Vein endothelial cell (primary cell): ENCODE measurements around the gene KRTAP1-4. TPM values are rescaled to one million over a fixed set of nuclear protein-coding genes. Genes with fewer than 3 reads are reported as not detected.

Source experiments
- small RNA-seq: library from RNA; depleted of rRNA; stranded (forward); fragments of <200 nt; gene quantifications from one replicate; pipeline ENCODE3, GENCODE V24; 2012
- total RNA-seq: library from RNA; depleted of rRNA; stranded (reverse); fragments of >200 nt; gene quantifications from 2 replicates; pipeline ENCODE4 v1.2.3, GENCODE V29; 2012

KRTAP1-4 gene
- total RNA-seq = not detected in 2 replicates

GRCh38 chr17:41029633-41030245 is at the start of gene KRTAP1-4:
Gene KRTAP1-4, minus strand, starts transcription at chr17:41030195. Its CDS starts 117 bp downstream, at chr17:41030078.

GRCh38 chr17:41065829-41066624 is 36.0 kb upstream of the KRTAP1-4 start, which contains the start of gene KRTAP2-4:
Gene KRTAP2-4, minus strand, starts transcription at chr17:41065879. Its CDS starts 34 bp downstream, at chr17:41065845.

GRCh38 chr17:41060052-41060604 is 30.1 kb upstream of the KRTAP1-4 start, which contains the start of gene KRTAP2-3:
Gene KRTAP2-3, minus strand, starts transcription at chr17:41060114. Its CDS starts 64 bp downstream, at chr17:41060050.

GRCh38 chr17:41055130-41055529 is 25.1 kb upstream of the KRTAP1-4 start, which contains the start of gene KRTAP2-2:
Gene KRTAP2-2, minus strand, starts transcription at chr17:41055230. Its CDS starts 19 bp downstream, at chr17:41055211.

GRCh38 chr17:41046735-41047465 is 16.9 kb upstream of the KRTAP1-4 start, which contains the start of gene KRTAP2-1:
Gene KRTAP2-1, minus strand, starts transcription at chr17:41047316. Its CDS starts 49 bp downstream, at chr17:41047267.

GRCh38 chr17:41040783-41041571 is 11.0 kb upstream of the KRTAP1-4 start, which contains the start of gene KRTAP1-1:
Gene KRTAP1-1, minus strand, starts transcription at chr17:41041450. Its CDS starts 53 bp downstream, at chr17:41041397.

GRCh38 chr17:41034346-41034935 is 4.4 kb upstream of the KRTAP1-4 start, which contains the start of gene KRTAP1-3:
Gene KRTAP1-3, minus strand, starts transcription at chr17:41034874. Its CDS starts 53 bp downstream, at chr17:41034821.

GRCh38 chr17:41026715-41027471 is 3.1 kb downstream of the KRTAP1-4 start, which contains the start of gene KRTAP1-5:
Gene KRTAP1-5, minus strand, starts transcription at chr17:41027208. Its CDS starts 53 bp downstream, at chr17:41027155.

GRCh38 chr17:41008811-41009210 is 21.2 kb downstream of the KRTAP1-4 start, which contains the start of gene KRTAP3-1:
Gene KRTAP3-1, minus strand, starts transcription at chr17:41009128. Its CDS starts 54 bp downstream, at chr17:41009074.

GRCh38 chr17:40999563-40999962 is 30.4 kb downstream of the KRTAP1-4 start, which contains the start of gene KRTAP3-2:
Gene KRTAP3-2, minus strand, starts transcription at chr17:40999906. Its CDS starts 53 bp downstream, at chr17:40999853.

GRCh38 chr17:40993839-40994238 is 36.2 kb downstream of the KRTAP1-4 start, which contains the start of gene KRTAP3-3:
Gene KRTAP3-3, minus strand, starts transcription at chr17:40994164. Its CDS starts 67 bp downstream, at chr17:40994097.

GRCh38 chr17:40984226-40984625 is 45.8 kb downstream of the KRTAP1-4 start, which contains the start of gene KRT40:
Gene KRT40, minus strand, starts transcription at chr17:40984326. Its CDS starts 53 bp downstream, at chr17:40984273.

Small RNA genes lying within 50 kb of the gene (small RNA-seq; reads per million reads assigned to genes)
- not detected for gene KRTAP3-4P

Other genes starting within 250 kb of the KRTAP1-4 start
- gene KRT27, start 247.6 kb downstream of the KRTAP1-4 start, total RNA-seq = not detected in 2 replicates
- not detected in 2 replicates for gene KRT28, start 230.2 kb downstream of the KRTAP1-4 start, total RNA-seq
- 0.98 and 5.4 TPM in 2 replicates for gene KRT10, start 207.6 kb downstream of the KRTAP1-4 start, total RNA-seq
- gene KRT12, start 163.0 kb downstream of the KRTAP1-4 start, total RNA-seq = not detected in 2 replicates
- not detected in 2 replicates for gene KRT20, start 145.0 kb downstream of the KRTAP1-4 start, total RNA-seq
- not detected in 2 replicates for gene KRT23, start 92.5 kb downstream of the KRTAP1-4 start, total RNA-seq
- gene KRT39, start 63.2 kb downstream of the KRTAP1-4 start, total RNA-seq = not detected in 2 replicates
- not detected in 2 replicates for gene KRT40, start 45.9 kb downstream of the KRTAP1-4 start, total RNA-seq
- not detected in 2 replicates for gene KRTAP3-3, start 36.0 kb downstream of the KRTAP1-4 start, total RNA-seq
- not detected in 2 replicates for gene KRTAP3-2, start 30.3 kb downstream of the KRTAP1-4 start, total RNA-seq
- not detected in 2 replicates for gene KRTAP3-1, start 21.1 kb downstream of the KRTAP1-4 start, total RNA-seq
- not detected in 2 replicates for gene KRTAP1-5, start 3.0 kb downstream of the KRTAP1-4 start, total RNA-seq
- not detected in 2 replicates for gene KRTAP1-3, start 4.7 kb upstream of the KRTAP1-4 start, total RNA-seq
- gene KRTAP1-1, start 11.3 kb upstream of the KRTAP1-4 start, total RNA-seq = not detected in 2 replicates
- not detected in 2 replicates for gene KRTAP2-1, start 17.1 kb upstream of the KRTAP1-4 start, total RNA-seq
- not detected in 2 replicates for gene KRTAP2-2, start 25.0 kb upstream of the KRTAP1-4 start, total RNA-seq
- gene KRTAP2-3, start 29.9 kb upstream of the KRTAP1-4 start, total RNA-seq = not detected in 2 replicates
- gene KRTAP2-4, start 35.7 kb upstream of the KRTAP1-4 start, total RNA-seq = not detected in 2 replicates
- gene KRTAP4-7, start 54.0 kb upstream of the KRTAP1-4 start, total RNA-seq = not detected in 2 replicates
- not detected in 2 replicates for gene KRTAP4-8, start 67.9 kb upstream of the KRTAP1-4 start, total RNA-seq
- gene KRTAP4-16, start 72.0 kb upstream of the KRTAP1-4 start, total RNA-seq = not detected in 2 replicates
- gene KRTAP4-9, start 75.2 kb upstream of the KRTAP1-4 start, total RNA-seq = not detected in 2 replicates
- gene KRTAP4-11, start 88.2 kb upstream of the KRTAP1-4 start, total RNA-seq = not detected in 2 replicates
- gene KRTAP4-12, start 94.0 kb upstream of the KRTAP1-4 start, total RNA-seq = not detected in 2 replicates
- gene KRTAP4-6, start 110.3 kb upstream of the KRTAP1-4 start, total RNA-seq = not detected in 2 replicates
- gene KRTAP4-5, start 119.6 kb upstream of the KRTAP1-4 start, total RNA-seq = not detected in 2 replicates
- gene KRTAP4-4, start 130.6 kb upstream of the KRTAP1-4 start, total RNA-seq = not detected in 2 replicates
- gene KRTAP4-3, start 138.0 kb upstream of the KRTAP1-4 start, total RNA-seq = not detected in 2 replicates
- not detected in 2 replicates for gene KRTAP4-2, start 148.0 kb upstream of the KRTAP1-4 start, total RNA-seq
- gene KRTAP4-1, start 154.7 kb upstream of the KRTAP1-4 start, total RNA-seq = not detected in 2 replicates
- gene KRTAP9-1, start 159.7 kb upstream of the KRTAP1-4 start, total RNA-seq = not detected in 2 replicates
- gene KRTAP9-2, start 196.5 kb upstream of the KRTAP1-4 start, total RNA-seq = not detected in 2 replicates
- gene KRTAP9-3, start 202.3 kb upstream of the KRTAP1-4 start, total RNA-seq = not detected in 2 replicates
- gene KRTAP9-8, start 207.8 kb upstream of the KRTAP1-4 start, total RNA-seq = not detected in 2 replicates
- gene KRTAP9-4, start 219.5 kb upstream of the KRTAP1-4 start, total RNA-seq = not detected in 2 replicates
- gene KRTAP9-9, start 225.2 kb upstream of the KRTAP1-4 start, total RNA-seq = not detected in 2 replicates
- not detected in 2 replicates for gene KRTAP9-6, start 235.2 kb upstream of the KRTAP1-4 start, total RNA-seq
- not detected in 2 replicates for gene KRTAP9-7, start 245.5 kb upstream of the KRTAP1-4 start, total RNA-seq